Liver (tissue), 9 donors: ENCODE data around the gene WWP2. TPM values are rescaled to one million over a fixed set of nuclear protein-coding genes. Genes with fewer than 3 reads are reported as not detected.

Experiments used
- DNase-seq: peaks from one replicate; pipeline ENCODE4 v3.0.0-alpha.2; 2017; ENCODE audit warnings: low spot score
- H3K27ac ChIP-seq, 2 donors: one replicate each; pipeline ENCODE4 v1.7.0; 2013; ENCODE audit warnings: inconsistent platforms in 2 of 2, low read length in 2 of 2, control low read depth in 1 of 2, low read depth in 1 of 2, mild to moderate bottlenecking in 1 of 2
- H3K27me3 ChIP-seq, 4 donors: one replicate each; pipeline versions ENCODE4 v1.6.1 to v1.7.0; 2013; ENCODE audit warnings: low read length in 3 of 4, inconsistent platforms in 1 of 4, mild to moderate bottlenecking in 1 of 4, moderate library complexity in 1 of 4; ENCODE audit not compliant: control insufficient read depth in 4 of 4, insufficient read depth in 4 of 4
- H3K36me3 ChIP-seq, 4 donors: one replicate each; pipeline versions ENCODE4 v1.6.1 to v1.7.0; 2013; ENCODE audit warnings: low read length in 3 of 4, mild to moderate bottlenecking in 3 of 4, low read depth in 1 of 4, moderate library complexity in 1 of 4; ENCODE audit not compliant: control insufficient read depth in 4 of 4, insufficient read depth in 3 of 4
- H3K4me1 ChIP-seq, 4 donors: one replicate each; pipeline versions ENCODE4 v1.6.1 to v1.7.0; 2013; ENCODE audit warnings: low read length in 3 of 4, mild to moderate bottlenecking in 3 of 4, moderate library complexity in 1 of 4; ENCODE audit not compliant: control insufficient read depth in 4 of 4, insufficient read depth in 4 of 4
- H3K4me3 ChIP-seq, 3 donors: one replicate each; pipeline versions ENCODE4 v1.6.1 to v1.7.0; 2013; ENCODE audit warnings: low read length in 3 of 3, control low read depth in 1 of 3, low read depth in 1 of 3, mild to moderate bottlenecking in 1 of 3
- H3K9ac ChIP-seq, 2 donors: one replicate each; pipeline ENCODE4 v1.7.0; 2013; ENCODE audit warnings: low read length in 2 of 2, mild to moderate bottlenecking in 2 of 2, moderate library complexity in 2 of 2, control low read depth in 1 of 2, low read depth in 1 of 2
- H3K9me3 ChIP-seq, 4 donors: one replicate each; pipeline versions ENCODE4 v1.6.1 to v1.7.0; 2013; ENCODE audit warnings: low read length in 3 of 4; ENCODE audit not compliant: control insufficient read depth in 4 of 4
- ATF3 ChIP-seq: IDR thresholded peaks from 2 replicates; pipeline ENCODE4 v1.6.1; 2016; ENCODE audit warnings: antibody characterized with exemption
- CTCF ChIP-seq: fragments of 150-350 bp; IDR thresholded peaks from 2 replicates; pipeline ENCODE4 v1.5.1; 2017; ENCODE audit warnings: improper control_type of control experiment, low read depth, low read length; ENCODE audit not compliant: missing input control
- EGR1 ChIP-seq, 2 donors: IDR thresholded peaks; 2 replicates each; pipeline ENCODE4 v1.6.1; 2016 to 2018; ENCODE audit warnings: antibody characterized with exemption in 2 of 2, low read depth in 2 of 2
- FOXA1 ChIP-seq: IDR thresholded peaks from 2 replicates; pipeline ENCODE4 v1.6.1; 2016; ENCODE audit warnings: antibody characterized with exemption
- FOXA2 ChIP-seq: IDR thresholded peaks from 2 replicates; pipeline ENCODE4 v1.6.1; 2016; ENCODE audit warnings: antibody characterized with exemption
- GABPA ChIP-seq, 2 donors: IDR thresholded peaks in 1 of 2; conservative IDR thresholded peaks in 1 of 2; 2 replicates each; pipeline ENCODE4 v1.6.1; 2016; ENCODE audit warnings: antibody characterized with exemption in 2 of 2, mild to moderate bottlenecking in 1 of 2, moderate library complexity in 1 of 2
- HNF4A ChIP-seq, 2 donors: conservative IDR thresholded peaks; 2 replicates each; pipeline ENCODE4 v1.6.1; 2016; ENCODE audit warnings: antibody characterized with exemption in 2 of 2, mild to moderate bottlenecking in 2 of 2
- HNF4G ChIP-seq: IDR thresholded peaks from 2 replicates; pipeline ENCODE4 v1.6.1; 2016; ENCODE audit warnings: antibody characterized with exemption
- JUND ChIP-seq, 2 donors: IDR thresholded peaks; 2 replicates each; pipeline ENCODE4 v1.6.1; 2016; ENCODE audit warnings: antibody characterized with exemption in 2 of 2
- MAX ChIP-seq: IDR thresholded peaks from 2 replicates; pipeline ENCODE4 v1.6.1; 2016; ENCODE audit warnings: antibody characterized with exemption
- NR2F2 ChIP-seq: IDR thresholded peaks from 2 replicates; pipeline ENCODE4 v1.6.1; 2016; ENCODE audit warnings: antibody characterized with exemption
- RAD21 ChIP-seq, 2 donors: IDR thresholded peaks; 2 replicates each; pipeline ENCODE4 v1.6.1; 2016; ENCODE audit warnings: antibody characterized with exemption in 2 of 2, mild to moderate bottlenecking in 2 of 2
- REST ChIP-seq: IDR thresholded peaks from 2 replicates; pipeline ENCODE4 v1.6.1; 2016; ENCODE audit warnings: antibody characterized with exemption, mild to moderate bottlenecking
- RXRA ChIP-seq, 2 donors: IDR thresholded peaks; 2 replicates each; pipeline ENCODE4 v1.6.1; 2017 to 2018; ENCODE audit warnings: antibody characterized with exemption in 2 of 2, mild to moderate bottlenecking in 1 of 2
- SP1 ChIP-seq: IDR thresholded peaks from 2 replicates; pipeline ENCODE4 v1.6.1; 2018; ENCODE audit warnings: antibody characterized with exemption, mild to moderate bottlenecking
- TAF1 ChIP-seq: conservative IDR thresholded peaks from 2 replicates; pipeline ENCODE4 v1.6.1; 2016; ENCODE audit warnings: antibody characterized with exemption, mild to moderate bottlenecking
- YY1 ChIP-seq: IDR thresholded peaks from 2 replicates; pipeline ENCODE4 v1.6.1; 2016; ENCODE audit warnings: antibody characterized with exemption, mild to moderate bottlenecking
- ZBTB33 ChIP-seq: IDR thresholded peaks from 2 replicates; pipeline ENCODE4 v1.6.1; 2016; ENCODE audit warnings: antibody characterized with exemption
- WGBS: extraction: QIAGEN DNeasy Blood & Tissue Kit; methylation state at CpG from one replicate; pipeline ENCODE4 v1.1.7; 2013; 5-methylcytosine and 5-hydroxymethylcytosine counted together
- polyA plus RNA-seq, 2 donors: library from polyadenylated mRNA; stranded (reverse) in 1 of 2; unstranded in 1 of 2; fragments of 200-250 nt in 1 of 2; fragments of >200 nt in 1 of 2; fragmentation: Nextera tagmentation in 1 of 2; extraction: Ambion mirVana in 1 of 2; gene quantifications; one replicate each; pipeline versions ENCODE4 v1.2.1 to v1.2.3, GENCODE V29; 2013 to 2015
- total RNA-seq, 2 donors: library from RNA; depleted of rRNA; stranded (reverse); fragments of >200 nt; gene quantifications; one replicate each; pipeline ENCODE4 v1.2.3, GENCODE V29; 2014
- donor health status: healthy.
- donor health status: healthy.
- donor health status: healthy.
- donor health status: healthy.
- donor health status: healthy.

The WWP2 gene
- total and polyA plus RNA-seq, 4 donors = 8.6 to 22.7 (median 13.6) TPM

GRCh38 chr16:69927056-69927757 is 165.1 kb downstream of the WWP2 start:
- H3K27ac ChIP-seq = no peak overlapping the region
- no peaks in the 10 kb centered on the region for H3K4me1 ChIP-seq
- no peak for DNase-seq
- 89% methylated on average over 17 of the region's 17 CpGs for WGBS
- peaks cover 1 to 21% (median 5%) of the 10 kb centered on the region in 4 donors for H3K36me3 ChIP-seq
- no peak for TF ChIP-seq EGR1 (IDR thresholded peaks at IDR 0.05; ENCODE audit: low read depth in 2 of 2)
- no peak for TF ChIP-seq RAD21 (IDR thresholded peaks at IDR 0.05)
- no peak for TF ChIP-seq FOXA2
- no peak for TF ChIP-seq MAX
- TF ChIP-seq ATF3 = no peak
- no peak for TF ChIP-seq TAF1
- no peak for TF ChIP-seq CTCF
- no peak for TF ChIP-seq HNF4G
- no peak for TF ChIP-seq ZBTB33
- TF ChIP-seq HNF4A (conservative IDR thresholded peaks at IDR 0.05) = no peak
- TF ChIP-seq JUND (IDR thresholded peaks at IDR 0.05) = no peak
- no peak for TF ChIP-seq FOXA1
- no peak for TF ChIP-seq REST
- TF ChIP-seq NR2F2 = no peak
- no peak for TF ChIP-seq YY1
- no peak for TF ChIP-seq SP1
- no peak for TF ChIP-seq RXRA (IDR thresholded peaks at IDR 0.05)
- TF ChIP-seq GABPA (IDR thresholded peaks at IDR 0.05 in 1 of 2, conservative IDR thresholded peaks at IDR 0.05 in 1 of 2) = no peak
- no peaks in the 10 kb centered on the region for H3K27me3 ChIP-seq
- no peak overlapping the region for H3K9ac ChIP-seq
- H3K9me3 ChIP-seq = no peaks in the 10 kb centered on the region
- H3K4me3 ChIP-seq = no peak overlapping the region
